ENCODE measurements around the gene MS4A14. TPM values are rescaled to one million over a fixed set of nuclear protein-coding genes. Genes with fewer than 3 reads are reported as not detected.

MS4A14 gene
- total and polyA plus RNA-seq, 4 donors, result 0.88 to 8.6 (median 2.9) TPM

- H3K9ac ChIP-seq (ENCODE audit: insufficient read depth in 1 of 2, low read length in 2 of 2), result no peak overlapping the region
- no peaks in the 10 kb centered on the region for H3K36me3 ChIP-seq (ENCODE audit: control insufficient read depth in 4 of 4, insufficient read depth in 4 of 4, low read length in 4 of 4)
- no peak for ATAC-seq (ENCODE audit: insufficient read depth, low FRiP score)
- no peak overlapping the region for H3K4me3 ChIP-seq
- no peak overlapping the region for H3K27ac ChIP-seq (ENCODE audit: low read depth in 1 of 2, low read length in 1 of 2)
- H3K27me3 ChIP-seq (ENCODE audit: control insufficient read depth in 3 of 3, insufficient read depth in 3 of 3, low read length in 2 of 3), result no peaks in the 10 kb centered on the region
- H3K4me1 ChIP-seq (ENCODE audit: control insufficient read depth in 5 of 5, insufficient read depth in 5 of 5, low read length in 5 of 5), result no peaks in the 10 kb centered on the region
- no peaks in the 10 kb centered on the region for H3K9me3 ChIP-seq (ENCODE audit: control insufficient read depth in 4 of 4, insufficient read depth in 3 of 4, low read length in 3 of 4)
- TF ChIP-seq CTCF (IDR thresholded peaks at IDR 0.05; ENCODE audit: control extremely low read depth, extremely low read depth), result no peak
- DNase-seq, result no peak
Observed at GRCh38 chr11:60390419-60390818, 5.8 kb upstream of the MS4A14 start.

GRCh38 chr11:60392361-60392760, 3.9 kb upstream of the MS4A14 start:
- Histone ChIP-seq H3K27ac (ENCODE audit: low read depth in 1 of 2, low read length in 1 of 2) (no peak overlapping the region), H3K4me1 (ENCODE audit: control insufficient read depth in 5 of 5, insufficient read depth in 5 of 5, low read length in 5 of 5) (no peaks in the 10 kb centered on the region), H3K4me3 (no peak overlapping the region), H3K9ac (ENCODE audit: insufficient read depth in 1 of 2, low read length in 2 of 2) (no peak overlapping the region), H3K36me3 (ENCODE audit: control insufficient read depth in 4 of 4, insufficient read depth in 4 of 4, low read length in 4 of 4) (no peaks in the 10 kb centered on the region), H3K9me3 (ENCODE audit: control insufficient read depth in 4 of 4, insufficient read depth in 3 of 4, low read length in 3 of 4) (no peaks in the 10 kb centered on the region), H3K27me3 (ENCODE audit: control insufficient read depth in 3 of 3, insufficient read depth in 3 of 3, low read length in 2 of 3) (no peaks in the 10 kb centered on the region)
- no peak for TF ChIP-seq CTCF (IDR thresholded peaks at IDR 0.05; ENCODE audit: control extremely low read depth, extremely low read depth)
- ATAC-seq (ENCODE audit: insufficient read depth, low FRiP score), result no peak
- 37 to 76% methylated on average over 2 of the region's 2 CpGs for WGBS, 2 donors
- DNase-seq, result no peak

- no peaks in the 10 kb centered on the region for H3K9me3 ChIP-seq (ENCODE audit: control insufficient read depth in 4 of 4, insufficient read depth in 3 of 4, low read length in 3 of 4)
- no peak for TF ChIP-seq CTCF (IDR thresholded peaks at IDR 0.05; ENCODE audit: control extremely low read depth, extremely low read depth)
- H3K4me1 ChIP-seq (ENCODE audit: control insufficient read depth in 5 of 5, insufficient read depth in 5 of 5, low read length in 5 of 5), result no peaks in the 10 kb centered on the region
- no peaks in the 10 kb centered on the region for H3K36me3 ChIP-seq (ENCODE audit: control insufficient read depth in 4 of 4, insufficient read depth in 4 of 4, low read length in 4 of 4)
- ATAC-seq (ENCODE audit: insufficient read depth, low FRiP score) (no peak), DNase-seq (no peak)
- H3K27ac ChIP-seq (ENCODE audit: low read depth in 1 of 2, low read length in 1 of 2), result no peak overlapping the region
- no peaks in the 10 kb centered on the region for H3K27me3 ChIP-seq (ENCODE audit: control insufficient read depth in 3 of 3, insufficient read depth in 3 of 3, low read length in 2 of 3)
- no peak overlapping the region for H3K9ac ChIP-seq (ENCODE audit: insufficient read depth in 1 of 2, low read length in 2 of 2)
- H3K4me3 ChIP-seq, result no peak overlapping the region
- WGBS, 2 donors, result 82 to 86% methylated on average over 5 of the region's 5 CpGs
Observed at GRCh38 chr11:60393016-60393415, 3.2 kb upstream of the MS4A14 start.

- Histone ChIP-seq H3K36me3 (ENCODE audit: control insufficient read depth in 4 of 4, insufficient read depth in 4 of 4, low read length in 4 of 4) (no peaks in the 10 kb centered on the region), H3K9me3 (ENCODE audit: control insufficient read depth in 4 of 4, insufficient read depth in 3 of 4, low read length in 3 of 4) (no peaks in the 10 kb centered on the region), H3K27me3 (ENCODE audit: control insufficient read depth in 3 of 3, insufficient read depth in 3 of 3, low read length in 2 of 3) (no peaks in the 10 kb centered on the region), H3K27ac (ENCODE audit: low read depth in 1 of 2, low read length in 1 of 2) (no peak overlapping the region), H3K4me1 (ENCODE audit: control insufficient read depth in 5 of 5, insufficient read depth in 5 of 5, low read length in 5 of 5) (no peaks in the 10 kb centered on the region), H3K9ac (ENCODE audit: insufficient read depth in 1 of 2, low read length in 2 of 2) (no peak overlapping the region), H3K4me3 (no peak overlapping the region)
- 72 to 88% methylated on average over 7 of the region's 7 CpGs for WGBS, 2 donors
- no peak for TF ChIP-seq CTCF (IDR thresholded peaks at IDR 0.05; ENCODE audit: control extremely low read depth, extremely low read depth)
- no peak for ATAC-seq (ENCODE audit: insufficient read depth, low FRiP score)
- DNase-seq, result no peak
Observed at GRCh38 chr11:60394666-60395380, 1.4 kb upstream of the MS4A14 start.

Measured in lung (tissue), 12 donors.